HEK293 (cell line): ENCODE results near the gene RHOF.
A peak's percentile ranks its signal among the peaks of the same experiment; 100 is the strongest.

Source experiments
- EGR2 ChIP-seq: fragments of 450-650 bp; formaldehyde crosslinking; IDR thresholded peaks from 2 replicates; pipeline ENCODE4 v1.5.1; 2016; ENCODE audit warnings: low read depth, missing biosample characterization, missing genetic modification characterization
- GLIS1 ChIP-seq: fragments of 450-650 bp; formaldehyde crosslinking; IDR thresholded peaks from 2 replicates; pipeline ENCODE4 v1.5.1; 2016; ENCODE audit warnings: missing biosample characterization, missing genetic modification characterization
- GLIS2 ChIP-seq: fragments of 450-650 bp; formaldehyde crosslinking; IDR thresholded peaks from 2 replicates; pipeline ENCODE4 v1.5.1; 2016; ENCODE audit warnings: missing biosample characterization, missing genetic modification characterization
- KLF10 ChIP-seq: fragments of 450-650 bp; IDR thresholded peaks from 2 replicates; pipeline ENCODE4 v1.5.1; 2018; ENCODE audit warnings: missing biosample characterization, mild to moderate bottlenecking, missing genetic modification characterization
- KLF16 ChIP-seq: fragments of 450-650 bp; formaldehyde crosslinking; IDR thresholded peaks from 2 replicates; pipeline ENCODE4 v1.5.1; 2017; ENCODE audit warnings: missing biosample characterization, missing genetic modification characterization
- TCF7L2 ChIP-seq: IDR thresholded peaks from 2 replicates; pipeline ENCODE4 v1.6.1; 2011; ENCODE audit warnings: low read depth, mild to moderate bottlenecking, inconsistent platforms, low read length, moderate library complexity, borderline replicate concordance
- WT1 ChIP-seq: fragments of 450-650 bp; formaldehyde crosslinking; IDR thresholded peaks from 2 replicates; pipeline ENCODE4 v1.5.1; 2016; ENCODE audit warnings: missing biosample characterization, missing genetic modification characterization
- ZFP3 ChIP-seq: fragments of 450-650 bp; formaldehyde crosslinking; IDR thresholded peaks from 2 replicates; pipeline ENCODE4 v1.5.1; 2016; ENCODE audit warnings: low read depth, missing biosample characterization, missing genetic modification characterization
- ZFP37 ChIP-seq: fragments of 450-650 bp; formaldehyde crosslinking; IDR thresholded peaks from 2 replicates; pipeline ENCODE4 v1.5.1; 2016; ENCODE audit warnings: missing biosample characterization, missing genetic modification characterization
- ZNF10 ChIP-seq: fragments of 450-650 bp; formaldehyde crosslinking; IDR thresholded peaks from 2 replicates; pipeline ENCODE4 v1.5.1; 2017; ENCODE audit warnings: missing biosample characterization, missing genetic modification characterization
- ZNF112 ChIP-seq: fragments of 450-650 bp; formaldehyde crosslinking; IDR thresholded peaks from 2 replicates; pipeline ENCODE4 v1.5.0; 2017; ENCODE audit warnings: missing biosample characterization, missing genetic modification characterization
- ZNF121 ChIP-seq: fragments of 450-650 bp; formaldehyde crosslinking; IDR thresholded peaks from 2 replicates; pipeline ENCODE4 v1.5.1; 2016; ENCODE audit warnings: missing biosample characterization, missing genetic modification characterization
- ZNF157 ChIP-seq: fragments of 450-650 bp; formaldehyde crosslinking; IDR thresholded peaks from 2 replicates; pipeline ENCODE4 v1.5.1; 2016; ENCODE audit warnings: missing biosample characterization, missing genetic modification characterization
- ZNF24 ChIP-seq: fragments of 450-650 bp; formaldehyde crosslinking; IDR thresholded peaks from 2 replicates; pipeline ENCODE4 v1.5.1; 2016; ENCODE audit warnings: missing biosample characterization, missing genetic modification characterization
- ZNF561 ChIP-seq: fragments of 450-650 bp; IDR thresholded peaks from 2 replicates; pipeline ENCODE4 v1.5.1; 2018; ENCODE audit warnings: missing biosample characterization, missing genetic modification characterization, borderline replicate concordance
- ZNF621 ChIP-seq: fragments of 450-650 bp; formaldehyde crosslinking; IDR thresholded peaks from 2 replicates; pipeline ENCODE4 v1.5.1; 2017; ENCODE audit warnings: missing biosample characterization, missing genetic modification characterization
- ZNF626 ChIP-seq: fragments of 450-650 bp; sonication (Bioruptor Pico); formaldehyde crosslinking; IDR thresholded peaks from 2 replicates; pipeline ENCODE4 v1.5.1; 2018; ENCODE audit warnings: missing biosample characterization, missing genetic modification characterization, inconsistent platforms
- ZNF837 ChIP-seq: fragments of 450-650 bp; formaldehyde crosslinking; IDR thresholded peaks from 2 replicates; pipeline ENCODE4 v1.5.1; 2016; ENCODE audit warnings: missing biosample characterization, missing genetic modification characterization
- ZNF843 ChIP-seq: fragments of 450-650 bp; formaldehyde crosslinking; IDR thresholded peaks from 2 replicates; pipeline ENCODE4 v1.5.1; 2016; ENCODE audit warnings: missing biosample characterization, missing genetic modification characterization
- ZXDB ChIP-seq: fragments of 450-650 bp; formaldehyde crosslinking; IDR thresholded peaks from 2 replicates; pipeline ENCODE4 v1.5.1; 2016; ENCODE audit warnings: missing biosample characterization, missing genetic modification characterization
- TF ChIP-seq, protein P1 (sequence below): fragments of 450-650 bp; IDR thresholded peaks from 2 replicates; pipeline ENCODE4 v1.5.1; 2018; ENCODE audit warnings: missing biosample characterization, mild to moderate bottlenecking, missing genetic modification characterization
- TF ChIP-seq, protein P2 (sequence below): fragments of 450-650 bp; formaldehyde crosslinking; IDR thresholded peaks from 2 replicates; pipeline ENCODE4 v1.5.1; 2016; ENCODE audit warnings: missing biosample characterization, missing genetic modification characterization
- TF ChIP-seq, protein P3 (sequence below): fragments of 450-650 bp; formaldehyde crosslinking; optimal IDR thresholded peaks from 2 replicates; pipeline ENCODE3; 2016; ENCODE audit warnings: missing biosample characterization, mild to moderate bottlenecking, missing genetic modification characterization
- TF ChIP-seq, protein P4 (sequence below): fragments of 450-650 bp; formaldehyde crosslinking; IDR thresholded peaks from 2 replicates; pipeline ENCODE4 v1.5.1; 2016; ENCODE audit warnings: missing biosample characterization, missing genetic modification characterization
- TF ChIP-seq, protein P5 (sequence below): fragments of 450-650 bp; formaldehyde crosslinking; IDR thresholded peaks from 2 replicates; pipeline ENCODE4 v1.5.1; 2017; ENCODE audit warnings: missing biosample characterization, mild to moderate bottlenecking, missing genetic modification characterization, moderate library complexity
- TF ChIP-seq, protein P6 (sequence below): fragments of 450-650 bp; formaldehyde crosslinking; IDR thresholded peaks from 2 replicates; pipeline ENCODE4 v1.5.1; 2016; ENCODE audit warnings: missing biosample characterization, missing genetic modification characterization, low read depth
- TF ChIP-seq, protein P7 (sequence below): fragments of 450-650 bp; formaldehyde crosslinking; IDR thresholded peaks from 2 replicates; pipeline ENCODE4 v1.5.1; 2016; ENCODE audit warnings: missing biosample characterization, missing genetic modification characterization
- TF ChIP-seq, protein P8 (sequence below): fragments of 450-650 bp; formaldehyde crosslinking; IDR thresholded peaks from 2 replicates; pipeline ENCODE4 v1.5.1; 2016; ENCODE audit warnings: missing biosample characterization, missing genetic modification characterization

Gene RHOF

DNA sequence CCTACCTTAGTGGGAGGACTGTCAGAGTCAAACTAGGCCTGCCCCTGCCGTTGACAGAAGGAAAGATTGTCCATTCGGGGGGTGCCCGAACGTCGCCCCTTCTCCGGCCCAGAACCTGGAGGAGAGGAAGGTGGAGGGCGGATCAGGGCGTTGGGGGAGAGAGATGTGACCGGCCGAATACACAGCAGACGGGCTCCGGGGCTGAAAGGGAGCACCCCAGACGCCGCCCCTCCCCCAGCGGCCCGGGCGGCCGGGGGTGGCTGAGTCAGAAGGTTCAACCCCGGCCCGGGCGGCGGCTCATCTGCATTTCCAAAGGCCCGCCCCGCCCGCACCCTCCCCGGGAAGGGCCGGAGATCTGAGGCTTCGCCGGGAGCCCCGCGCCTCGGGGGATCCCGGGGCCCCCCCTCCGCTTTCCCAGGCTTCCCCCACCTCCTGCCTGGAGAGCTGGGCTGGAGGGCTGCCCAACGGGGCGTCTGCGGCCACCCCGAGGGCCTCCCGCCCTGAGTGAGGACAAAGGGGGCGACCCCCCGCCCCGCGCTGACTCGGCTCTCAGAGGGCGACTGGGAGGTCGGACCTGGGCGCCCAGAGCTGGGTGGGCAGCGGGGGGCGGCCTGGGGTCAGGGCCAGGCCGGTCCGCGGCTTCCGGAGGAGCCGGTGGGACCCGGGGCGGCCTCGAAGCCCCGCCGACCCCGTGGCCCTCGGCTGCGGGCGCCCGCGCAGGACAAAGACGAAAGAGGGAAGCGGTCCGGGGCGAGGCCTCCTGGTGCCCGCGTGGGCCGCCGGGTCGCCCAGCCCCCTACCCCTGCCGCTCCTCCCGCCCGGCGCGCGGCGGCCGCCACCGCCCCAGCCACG, 6.6 kb upstream of the RHOF start (continued):
- peak; percentile 100 for TF ChIP-seq GLIS2 (tag by site-specific recombination)
- no peak for TF ChIP-seq ZNF157
- no peak for TF ChIP-seq ZNF626
- TF ChIP-seq ZNF837 (tag by site-specific recombination): 0 out of 2 replicates have a peak, but pooled peaks have one; percentile 25
- TF ChIP-seq, protein P1, sequence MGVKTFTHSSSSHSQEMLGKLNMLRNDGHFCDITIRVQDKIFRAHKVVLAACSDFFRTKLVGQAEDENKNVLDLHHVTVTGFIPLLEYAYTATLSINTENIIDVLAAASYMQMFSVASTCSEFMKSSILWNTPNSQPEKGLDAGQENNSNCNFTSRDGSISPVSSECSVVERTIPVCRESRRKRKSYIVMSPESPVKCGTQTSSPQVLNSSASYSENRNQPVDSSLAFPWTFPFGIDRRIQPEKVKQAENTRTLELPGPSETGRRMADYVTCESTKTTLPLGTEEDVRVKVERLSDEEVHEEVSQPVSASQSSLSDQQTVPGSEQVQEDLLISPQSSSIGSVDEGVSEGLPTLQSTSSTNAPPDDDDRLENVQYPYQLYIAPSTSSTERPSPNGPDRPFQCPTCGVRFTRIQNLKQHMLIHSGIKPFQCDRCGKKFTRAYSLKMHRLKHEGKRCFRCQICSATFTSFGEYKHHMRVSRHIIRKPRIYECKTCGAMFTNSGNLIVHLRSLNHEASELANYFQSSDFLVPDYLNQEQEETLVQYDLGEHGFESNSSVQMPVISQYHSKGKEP (tag by site-specific recombination): peak; percentile 62; the same call in 1 of the 2 replicates
- TF ChIP-seq, protein P2, sequence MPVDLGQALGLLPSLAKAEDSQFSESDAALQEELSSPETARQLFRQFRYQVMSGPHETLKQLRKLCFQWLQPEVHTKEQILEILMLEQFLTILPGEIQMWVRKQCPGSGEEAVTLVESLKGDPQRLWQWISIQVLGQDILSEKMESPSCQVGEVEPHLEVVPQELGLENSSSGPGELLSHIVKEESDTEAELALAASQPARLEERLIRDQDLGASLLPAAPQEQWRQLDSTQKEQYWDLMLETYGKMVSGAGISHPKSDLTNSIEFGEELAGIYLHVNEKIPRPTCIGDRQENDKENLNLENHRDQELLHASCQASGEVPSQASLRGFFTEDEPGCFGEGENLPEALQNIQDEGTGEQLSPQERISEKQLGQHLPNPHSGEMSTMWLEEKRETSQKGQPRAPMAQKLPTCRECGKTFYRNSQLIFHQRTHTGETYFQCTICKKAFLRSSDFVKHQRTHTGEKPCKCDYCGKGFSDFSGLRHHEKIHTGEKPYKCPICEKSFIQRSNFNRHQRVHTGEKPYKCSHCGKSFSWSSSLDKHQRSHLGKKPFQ (tag by site-specific recombination): peak; percentile 83
- peak; percentile 74; the same call in 1 of the 2 replicates for TF ChIP-seq ZFP37 (tag by site-specific recombination)
- TF ChIP-seq WT1 (tag by site-specific recombination): peak; percentile 80
- TF ChIP-seq ZNF561 (tag by site-specific recombination): peak; percentile 88
- TF ChIP-seq EGR2 (tag by site-specific recombination): peak; percentile 81
- TF ChIP-seq, protein P3, sequence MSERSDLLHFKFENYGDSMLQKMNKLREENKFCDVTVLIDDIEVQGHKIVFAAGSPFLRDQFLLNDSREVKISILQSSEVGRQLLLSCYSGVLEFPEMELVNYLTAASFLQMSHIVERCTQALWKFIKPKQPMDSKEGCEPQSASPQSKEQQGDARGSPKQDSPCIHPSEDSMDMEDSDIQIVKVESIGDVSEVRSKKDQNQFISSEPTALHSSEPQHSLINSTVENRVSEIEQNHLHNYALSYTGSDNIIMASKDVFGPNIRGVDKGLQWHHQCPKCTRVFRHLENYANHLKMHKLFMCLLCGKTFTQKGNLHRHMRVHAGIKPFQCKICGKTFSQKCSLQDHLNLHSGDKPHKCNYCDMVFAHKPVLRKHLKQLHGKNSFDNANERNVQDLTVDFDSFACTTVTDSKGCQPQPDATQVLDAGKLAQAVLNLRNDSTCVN (tag by site-specific recombination): peak; percentile 50
- TF ChIP-seq ZNF843: peak; percentile 67; the same call in 1 of the 2 replicates
- no peak for TF ChIP-seq ZFP3 (tag by site-specific recombination)
- TF ChIP-seq KLF10: peak; percentile 84
- TF ChIP-seq ZNF10 (tag by site-specific recombination): peak; percentile 39; the same call in 1 of the 2 replicates
- TF ChIP-seq, protein P4, sequence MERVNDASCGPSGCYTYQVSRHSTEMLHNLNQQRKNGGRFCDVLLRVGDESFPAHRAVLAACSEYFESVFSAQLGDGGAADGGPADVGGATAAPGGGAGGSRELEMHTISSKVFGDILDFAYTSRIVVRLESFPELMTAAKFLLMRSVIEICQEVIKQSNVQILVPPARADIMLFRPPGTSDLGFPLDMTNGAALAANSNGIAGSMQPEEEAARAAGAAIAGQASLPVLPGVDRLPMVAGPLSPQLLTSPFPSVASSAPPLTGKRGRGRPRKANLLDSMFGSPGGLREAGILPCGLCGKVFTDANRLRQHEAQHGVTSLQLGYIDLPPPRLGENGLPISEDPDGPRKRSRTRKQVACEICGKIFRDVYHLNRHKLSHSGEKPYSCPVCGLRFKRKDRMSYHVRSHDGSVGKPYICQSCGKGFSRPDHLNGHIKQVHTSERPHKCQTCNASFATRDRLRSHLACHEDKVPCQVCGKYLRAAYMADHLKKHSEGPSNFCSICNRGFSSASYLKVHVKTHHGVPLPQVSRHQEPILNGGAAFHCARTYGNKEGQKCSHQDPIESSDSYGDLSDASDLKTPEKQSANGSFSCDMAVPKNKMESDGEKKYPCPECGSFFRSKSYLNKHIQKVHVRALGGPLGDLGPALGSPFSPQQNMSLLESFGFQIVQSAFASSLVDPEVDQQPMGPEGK (tag by site-specific recombination): peak; percentile 99
- peak; percentile 90 for TF ChIP-seq ZXDB (tag by site-specific recombination)
- peak; percentile 85; the same call in 1 of the 2 replicates for TF ChIP-seq TCF7L2
- TF ChIP-seq, protein P5, sequence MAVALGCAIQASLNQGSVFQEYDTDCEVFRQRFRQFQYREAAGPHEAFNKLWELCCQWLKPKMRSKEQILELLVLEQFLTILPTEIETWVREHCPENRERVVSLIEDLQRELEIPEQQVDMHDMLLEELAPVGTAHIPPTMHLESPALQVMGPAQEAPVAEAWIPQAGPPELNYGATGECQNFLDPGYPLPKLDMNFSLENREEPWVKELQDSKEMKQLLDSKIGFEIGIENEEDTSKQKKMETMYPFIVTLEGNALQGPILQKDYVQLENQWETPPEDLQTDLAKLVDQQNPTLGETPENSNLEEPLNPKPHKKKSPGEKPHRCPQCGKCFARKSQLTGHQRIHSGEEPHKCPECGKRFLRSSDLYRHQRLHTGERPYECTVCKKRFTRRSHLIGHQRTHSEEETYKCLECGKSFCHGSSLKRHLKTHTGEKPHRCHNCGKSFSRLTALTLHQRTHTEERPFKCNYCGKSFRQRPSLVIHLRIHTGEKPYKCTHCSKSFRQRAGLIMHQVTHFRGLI: peak; percentile 45; the same call in 1 of the 2 replicates
- TF ChIP-seq, protein P6, sequence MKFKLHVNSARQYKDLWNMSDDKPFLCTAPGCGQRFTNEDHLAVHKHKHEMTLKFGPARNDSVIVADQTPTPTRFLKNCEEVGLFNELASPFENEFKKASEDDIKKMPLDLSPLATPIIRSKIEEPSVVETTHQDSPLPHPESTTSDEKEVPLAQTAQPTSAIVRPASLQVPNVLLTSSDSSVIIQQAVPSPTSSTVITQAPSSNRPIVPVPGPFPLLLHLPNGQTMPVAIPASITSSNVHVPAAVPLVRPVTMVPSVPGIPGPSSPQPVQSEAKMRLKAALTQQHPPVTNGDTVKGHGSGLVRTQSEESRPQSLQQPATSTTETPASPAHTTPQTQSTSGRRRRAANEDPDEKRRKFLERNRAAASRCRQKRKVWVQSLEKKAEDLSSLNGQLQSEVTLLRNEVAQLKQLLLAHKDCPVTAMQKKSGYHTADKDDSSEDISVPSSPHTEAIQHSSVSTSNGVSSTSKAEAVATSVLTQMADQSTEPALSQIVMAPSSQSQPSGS (tag by site-specific recombination): no peak
- TF ChIP-seq, protein P7, sequence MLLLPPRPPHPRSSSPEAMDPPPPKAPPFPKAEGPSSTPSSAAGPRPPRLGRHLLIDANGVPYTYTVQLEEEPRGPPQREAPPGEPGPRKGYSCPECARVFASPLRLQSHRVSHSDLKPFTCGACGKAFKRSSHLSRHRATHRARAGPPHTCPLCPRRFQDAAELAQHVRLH (tag by site-specific recombination): peak; percentile 77
- peak; percentile 81 for TF ChIP-seq ZNF24 (tag by site-specific recombination)
- TF ChIP-seq, protein P8, sequence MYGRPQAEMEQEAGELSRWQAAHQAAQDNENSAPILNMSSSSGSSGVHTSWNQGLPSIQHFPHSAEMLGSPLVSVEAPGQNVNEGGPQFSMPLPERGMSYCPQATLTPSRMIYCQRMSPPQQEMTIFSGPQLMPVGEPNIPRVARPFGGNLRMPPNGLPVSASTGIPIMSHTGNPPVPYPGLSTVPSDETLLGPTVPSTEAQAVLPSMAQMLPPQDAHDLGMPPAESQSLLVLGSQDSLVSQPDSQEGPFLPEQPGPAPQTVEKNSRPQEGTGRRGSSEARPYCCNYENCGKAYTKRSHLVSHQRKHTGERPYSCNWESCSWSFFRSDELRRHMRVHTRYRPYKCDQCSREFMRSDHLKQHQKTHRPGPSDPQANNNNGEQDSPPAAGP: peak; percentile 83
- TF ChIP-seq ZNF621 (tag by site-specific recombination): no peak
- no peak for TF ChIP-seq ZNF121 (tag by site-specific recombination)
- no peak for TF ChIP-seq ZNF112 (tag by site-specific recombination)
- peak; percentile 77; the same call in 1 of the 2 replicates for TF ChIP-seq KLF16
- TF ChIP-seq GLIS1: peak; percentile 100
